ENCODE results near the gene RPL31.

- TF ChIP-seq CTCF (conservative IDR thresholded peaks at IDR 0.05 in 1 of 2, IDR thresholded peaks at IDR 0.05 in 1 of 2; ENCODE audit: low read depth in 1 of 2, low read length in 2 of 2) (no peak), EZH2 (IDR thresholded peaks at IDR 0.05; ENCODE audit: low read length, missing control alignments) (no peak)
Measured at GRCh38 chr2:100953406-100954043, 48.6 kb upstream of the RPL31 start.

All from fibroblast of lung (primary cell).